GM18498 (cell line): ENCODE measurements around the gene LGALS4.
A peak's percentile ranks its signal among the peaks of the same experiment; 100 is the strongest.
"Not testable (repeated sequence)": the region's sequence is repeated elsewhere in the genome, so short reads cannot be mapped to it uniquely, and the experiment has no call there.

ENCODE experiments used
- ATAC-seq: cut with Tn5 transposase; IDR thresholded peaks from one replicate; pipeline ENCODE4 v1.9.1; 2021; ENCODE audit warnings: mild to moderate bottlenecking, moderate library complexity; ENCODE audit not compliant: unreplicated experiment

Gene LGALS4

GRCh38 chr19:38796154-38796553 lies 16.6 kb downstream of the LGALS4 start:
- no peak for ATAC-seq

GRCh38 chr19:38795549-38795948 lies 17.2 kb downstream of the LGALS4 start:
- no peak for ATAC-seq

GRCh38 chr19:38793671-38794070 lies 19.1 kb downstream of the LGALS4 start:
- ATAC-seq: no peak

GRCh38 chr19:38793177-38793576 lies 19.6 kb downstream of the LGALS4 start:
- ATAC-seq: no peak

GRCh38 chr19:38792250-38793111 lies 20.3 kb downstream of the LGALS4 start:
- no peak for ATAC-seq

GRCh38 chr19:38791451-38792064 lies 21.2 kb downstream of the LGALS4 start:
- ATAC-seq: peak; percentile 81

GRCh38 chr19:38790507-38791403 lies 22.0 kb downstream of the LGALS4 start:
- not testable (repeated sequence) for ATAC-seq

- ATAC-seq: no peak
Observed at GRCh38 chr19:38788478-38789243, 24.1 kb downstream of the LGALS4 start, which contains the start of gene LGALS7B. TSS of gene LGALS7B (plus strand) at chr19:38789200. CDS start at chr19:38789227, 27 bp downstream.

GRCh38 chr19:38786572-38787265 lies 26.0 kb downstream of the LGALS4 start:
- ATAC-seq: no peak

GRCh38 chr19:38786061-38786460 lies 26.7 kb downstream of the LGALS4 start:
- ATAC-seq: not testable (repeated sequence)

- no peak for ATAC-seq
Observed at GRCh38 chr19:38785187-38785699, 27.5 kb downstream of the LGALS4 start.

GRCh38 chr19:38784224-38784623 lies 28.5 kb downstream of the LGALS4 start:
- no peak for ATAC-seq

- ATAC-seq: not testable (repeated sequence)
Observed at GRCh38 chr19:38782212-38782611, 30.5 kb downstream of the LGALS4 start.

- no peak for ATAC-seq
Observed at GRCh38 chr19:38781058-38781457, 31.7 kb downstream of the LGALS4 start.

- ATAC-seq: no peak
Observed at GRCh38 chr19:38780443-38780842, 32.3 kb downstream of the LGALS4 start.

- no peak for ATAC-seq
Observed at GRCh38 chr19:38778733-38779132, 34.0 kb downstream of the LGALS4 start.

GRCh38 chr19:38774181-38774950 lies 38.4 kb downstream of the LGALS4 start:
- no peak for ATAC-seq

- no peak for ATAC-seq
Observed at GRCh38 chr19:38773469-38774177, 39.1 kb downstream of the LGALS4 start, which contains the start of gene LGALS7. TSS of gene LGALS7 (minus strand) at chr19:38773517. CDS start at chr19:38773492, 25 bp downstream.
